HepG2 (cell line): ENCODE data around the gene HOXD1. TPM values are rescaled to one million over a fixed set of nuclear protein-coding genes. Genes with fewer than 3 reads are reported as not detected.

Source experiments
- ATAC-seq: fragments of 200-7000 bp; cut with Tn5 transposase; 3 replicates; pipeline ENCODE4 v1.9.1; 2020; ENCODE audit warnings: mild to moderate bottlenecking, moderate library complexity
- BruUV-seq: library from RNA; stranded (reverse); fragments of 400-500 nt; replicated peaks from 2 replicates; lab custom pipeline; 2021; lab: Mats Ljungman, UMichigan
- CTCF ChIA-PET: fragments of 300-600 bp; formaldehyde crosslinking; extraction: SDS; loops from one replicate; lab custom pipeline; 2021; ENCODE audit warnings: low total read pairs, inconsistent platforms, low intra/inter-chr PET ratio; lab: Yijun Ruan, JAX
- POLR2A ChIA-PET: fragments of 350-600 bp; sonication (Branson Sonifier 250); formaldehyde crosslinking; loops from one replicate; lab custom pipeline; 2020; ENCODE audit warnings: antibody characterized with exemption, inconsistent platforms; lab: Yijun Ruan, JAX
- DNase-seq: peaks from one replicate; pipeline ENCODE4 v3.0.0-alpha.2; 2015; ENCODE audit warnings: low spot score
- FAIRE-seq: peaks from 3 replicates; lab custom pipeline; 2011; peaks lifted over from hg19 to GRCh38; lab: Jason Lieb, UNC
- H2AFZ ChIP-seq: one replicate; pipeline ENCODE4 v1.6.1; 2011; ENCODE audit warnings: low read length, inconsistent platforms
- H3K27ac ChIP-seq: fragments of 300-600 bp; 3 replicates; pipeline ENCODE4 v1.8.0; 2011; ENCODE audit warnings: mixed run types, mild to moderate bottlenecking, mixed read lengths, low read length, inconsistent platforms; ENCODE audit not compliant: insufficient read depth; ENCODE audit errors: extremely low read length
- H3K27me3 ChIP-seq, 2 experiments: fragments of 200-600 bp in 1 of 2; 2 replicates in 1 of 2; 3 replicates in 1 of 2; pipeline versions ENCODE4 v1.6.0 to v1.8.0; 2011; ENCODE audit warnings: low read length in 2 of 2, mild to moderate bottlenecking in 2 of 2, moderate library complexity in 2 of 2, inconsistent platforms in 1 of 2; ENCODE audit not compliant: insufficient read depth in 2 of 2, control insufficient read depth in 1 of 2
- H3K36me3 ChIP-seq, 2 experiments: fragments of 200-600 bp in 1 of 2; replicated peaks in 1 of 2; 2 replicates in 1 of 2; 3 replicates in 1 of 2; pipeline versions ENCODE4 v1.5.1 to v1.8.0; 2011; ENCODE audit warnings: low read length in 2 of 2, inconsistent platforms in 1 of 2; ENCODE audit not compliant: insufficient read depth in 2 of 2, control insufficient read depth in 1 of 2
- H3K4me1 ChIP-seq: 2 replicates; pipeline ENCODE4 v1.5.1; 2012; ENCODE audit warnings: low read length, inconsistent platforms; ENCODE audit not compliant: insufficient read depth
- H3K4me2 ChIP-seq: 2 replicates; pipeline ENCODE4 v1.6.0; 2011; ENCODE audit warnings: low read depth, low read length, inconsistent platforms
- H3K4me3 ChIP-seq, 3 experiments: fragments of 200-600 bp in 1 of 3; sonication (generic), shearing (Covaris generic) in 1 of 3; replicated peaks in 1 of 3; 2 replicates each; pipeline ENCODE4 v1.5.1; 2011 to 2016; ENCODE audit warnings: low read length in 3 of 3, inconsistent platforms in 2 of 3, low read depth in 2 of 3, mild to moderate bottlenecking in 2 of 3, control low read depth in 1 of 3, mixed read lengths in 1 of 3; ENCODE audit not compliant: insufficient read depth in 1 of 3
- H3K79me2 ChIP-seq: one replicate; pipeline ENCODE4 v1.6.1; 2011; ENCODE audit warnings: low read length, inconsistent platforms; ENCODE audit not compliant: insufficient read depth
- H3K9ac ChIP-seq: 2 replicates; pipeline ENCODE4 v1.6.0; 2011; ENCODE audit warnings: mild to moderate bottlenecking, low read depth, low read length, inconsistent platforms; ENCODE audit not compliant: insufficient read depth
- H3K9me3 ChIP-seq: 2 replicates; pipeline ENCODE4 v1.5.1; 2012; ENCODE audit warnings: mild to moderate bottlenecking, low read length
- H4K20me1 ChIP-seq: 2 replicates; pipeline ENCODE4 v1.6.0; 2011; ENCODE audit warnings: inconsistent platforms, mild to moderate bottlenecking, low read length, moderate library complexity; ENCODE audit not compliant: insufficient read depth
- MAFF ChIP-seq: IDR thresholded peaks from 2 replicates; pipeline ENCODE4 v1.6.1; 2011; ENCODE audit warnings: low read depth, low read length, improper control_type of control experiment
- MAFK ChIP-seq, 2 experiments: IDR thresholded peaks in 1 of 2; conservative IDR thresholded peaks in 1 of 2; 2 replicates each; pipeline ENCODE4 v1.6.1; 2011; ENCODE audit warnings: improper control_type of control experiment in 2 of 2, low read length in 2 of 2
- MED1 ChIP-seq: sonication (generic); formaldehyde crosslinking; IDR thresholded peaks from 2 replicates; pipeline ENCODE4 v1.4.0; 2020; ENCODE audit warnings: missing genetic modification reagents
- MIXL1 ChIP-seq: IDR thresholded peaks from 2 replicates; pipeline ENCODE4 v1.6.1; 2016
- RAD51 ChIP-seq: fragments of 450-650 bp; IDR thresholded peaks from 2 replicates; pipeline ENCODE4 v1.6.1; 2016; ENCODE audit warnings: borderline replicate concordance
- TEAD3 ChIP-seq: optimal IDR thresholded peaks from 2 replicates; pipeline ENCODE3; 2016; ENCODE audit warnings: borderline replicate concordance
- ZFP36L2 ChIP-seq: sonication (generic); formaldehyde crosslinking; IDR thresholded peaks from 2 replicates; pipeline ENCODE4 v1.4.0; 2020; ENCODE audit warnings: missing genetic modification reagents
- ZFP91 ChIP-seq: sonication (generic); formaldehyde crosslinking; IDR thresholded peaks from 2 replicates; pipeline ENCODE4 v1.9.0; 2022; ENCODE audit warnings: missing genetic modification reagents, mild to moderate bottlenecking, borderline replicate concordance
- ZNF225 ChIP-seq: sonication (generic); formaldehyde crosslinking; IDR thresholded peaks from 2 replicates; pipeline ENCODE4 v1.4.0; 2020; ENCODE audit warnings: mild to moderate bottlenecking, missing genetic modification reagents
- ZNF292 ChIP-seq: sonication (generic); formaldehyde crosslinking; IDR thresholded peaks from 2 replicates; pipeline ENCODE4 v1.8.1; 2022; ENCODE audit warnings: mild to moderate bottlenecking, low read depth, missing genetic modification reagents, borderline replicate concordance
- ZNF512 ChIP-seq: sonication (generic); formaldehyde crosslinking; IDR thresholded peaks from 2 replicates; pipeline ENCODE4 v1.4.0; 2020; ENCODE audit warnings: mild to moderate bottlenecking, missing genetic modification reagents
- ZNF557 ChIP-seq: sonication (generic); formaldehyde crosslinking; IDR thresholded peaks from 2 replicates; pipeline ENCODE4 v1.4.0; 2020; ENCODE audit warnings: missing genetic modification reagents
- ZNF720 ChIP-seq: sonication (generic); formaldehyde crosslinking; IDR thresholded peaks from 2 replicates; pipeline ENCODE4 v1.4.0; 2020; ENCODE audit warnings: missing genetic modification reagents
- WGBS: methylation state at CpG from one replicate; pipeline ENCODE4 v1.1.6; 2017; ENCODE audit warnings: low lambda C conversion rate; 5-methylcytosine and 5-hydroxymethylcytosine counted together
- in situ Hi-C: cut with HindIII; loops from 2 replicates; pipeline ENCODE4 v1.10.0; 2017; ENCODE audit warnings: low pct_unique_long_range_greater_than_20kb; ENCODE audit not compliant: extremely low pct_ligation_motif_present
- intact Hi-C: fragments of 100-400 bp; cut with micrococcal nuclease; formaldehyde crosslinking; loops from one replicate; pipeline ENCODE4 v1.10.0; 2022; ENCODE audit not compliant: unreplicated experiment
- polyA plus RNA-seq, 8 experiments: library from polyadenylated mRNA; depleted of rRNA in 3 of 8; stranded (reverse) in 7 of 8; unstranded in 1 of 8; fragments of >200 nt; fragmentation: Illumina TruSeq in 4 of 8; extraction: Trizol in 4 of 8; gene quantifications; 2 replicates each; pipeline versions ENCODE4 v1.2.1 to v1.2.3, GENCODE V29; 2011 to 2016; ENCODE audit warnings: low read depth in 4 of 8, missing spikeins in 1 of 8, mixed read lengths in 1 of 8; ENCODE audit not compliant: insufficient read depth in 1 of 8
- total RNA-seq, 5 experiments: library from RNA; depleted of rRNA; stranded (reverse); fragments of >200 nt; fragmentation: Illumina TruSeq; extraction: Trizol; gene quantifications; 2 replicates each; pipeline ENCODE4 v1.2.3, GENCODE V29; 2016; ENCODE audit warnings: low read depth in 1 of 5

HOXD1 gene
- total and polyA plus RNA-seq, 2 of the 13 experiments (the other 11 are each of a cell fraction or from before 2014, with no cell fraction given), result 10.0 to 22.3 TPM

- WGBS, result 0% methylated on average over 1 of the region's 1 CpG
- Histone ChIP-seq H3K4me2 (no peak overlapping the region), H3K27me3 (peaks cover 10 to 71% of the 10 kb centered on the region in 2 experiments), H4K20me1 (no peaks in the 10 kb centered on the region), H3K9me3 (no peaks in the 10 kb centered on the region), H3K4me3 (no peak overlapping the region), H3K79me2 (no peaks in the 10 kb centered on the region), H2AFZ (no peak overlapping the region), H3K4me1 (peaks cover 32% of the 10 kb centered on the region), H3K9ac (no peak overlapping the region), H3K36me3 (no peaks in the 10 kb centered on the region), H3K27ac (no peak overlapping the region)
- TF ChIP-seq MAFF (peak; percentile 92), RAD51 (no peak), MAFK (conservative IDR thresholded peaks at IDR 0.05 in 1 of 2, IDR thresholded peaks at IDR 0.05 in 1 of 2; ENCODE audit: low read length in 2 of 2) (peak; percentile 89 to 90)
- ATAC-seq, result no peak
- CTCF ChIA-PET, result no interaction called here
- in situ Hi-C loops, result no loop called here
- no TSS peak for BruUV-seq
- intact Hi-C loops, result no loop called here
- no peak for DNase-seq
- FAIRE-seq, result no peak
- POLR2A ChIA-PET, result no interaction called here
These were observed 21.1 kb upstream of the HOXD1 start for GRCh38 chr2:176167398-176167797.

- H3K27ac ChIP-seq, result no peak overlapping the region
- no TSS peak for BruUV-seq
- 9% methylated on average over 4 of the region's 5 CpGs for WGBS
- no peak overlapping the region for H2AFZ ChIP-seq
- no peaks in the 10 kb centered on the region for H4K20me1 ChIP-seq
- CTCF ChIA-PET, result no interaction called here
- POLR2A ChIA-PET, result no interaction called here
- DNase-seq (no peak), FAIRE-seq (no peak), ATAC-seq (peak; percentile 32)
- in situ Hi-C loops (no loop called here), intact Hi-C loops (no loop called here)
- no peaks in the 10 kb centered on the region for H3K9me3 ChIP-seq
- no peaks in the 10 kb centered on the region for H3K79me2 ChIP-seq
- H3K36me3 ChIP-seq, result no peaks in the 10 kb centered on the region
- H3K4me1 ChIP-seq, result peaks cover 43% of the 10 kb centered on the region
- no peak overlapping the region for H3K9ac ChIP-seq
- H3K27me3 ChIP-seq, result peaks cover 9 to 54% of the 10 kb centered on the region in 2 experiments; a peak in 4 of 5 replicates
- no peak overlapping the region for H3K4me2 ChIP-seq
- no peak overlapping the region for H3K4me3 ChIP-seq
- TF ChIP-seq MED1 (CRISPR knock-in tag) (no peak), ZNF720 (no peak), MIXL1 (CRISPR knock-in tag) (no peak), ZNF512 (CRISPR knock-in tag) (no peak), ZNF292 (CRISPR knock-in tag) (0 out of 2 replicates have a peak, but pooled peaks have one; percentile 16), TEAD3 (CRISPR knock-in tag) (no peak), ZFP36L2 (no peak), ZFP91 (CRISPR knock-in tag) (0 out of 2 replicates have a peak, but pooled peaks have one; percentile 32), ZNF225 (CRISPR knock-in tag) (no peak), ZNF557 (CRISPR knock-in tag) (no peak)
These were observed 19.3 kb upstream of the HOXD1 start for GRCh38 chr2:176169181-176169580.
